ENCODE results near the gene PRRX2. TPM values are rescaled to one million over a fixed set of nuclear protein-coding genes. Genes with fewer than 3 reads are reported as not detected.

The PRRX2 gene
- total and polyA plus RNA-seq, 2 of the 4 experiments (the other 2 are of a cell fraction), result 12.7 to 35.5 TPM

DNA sequence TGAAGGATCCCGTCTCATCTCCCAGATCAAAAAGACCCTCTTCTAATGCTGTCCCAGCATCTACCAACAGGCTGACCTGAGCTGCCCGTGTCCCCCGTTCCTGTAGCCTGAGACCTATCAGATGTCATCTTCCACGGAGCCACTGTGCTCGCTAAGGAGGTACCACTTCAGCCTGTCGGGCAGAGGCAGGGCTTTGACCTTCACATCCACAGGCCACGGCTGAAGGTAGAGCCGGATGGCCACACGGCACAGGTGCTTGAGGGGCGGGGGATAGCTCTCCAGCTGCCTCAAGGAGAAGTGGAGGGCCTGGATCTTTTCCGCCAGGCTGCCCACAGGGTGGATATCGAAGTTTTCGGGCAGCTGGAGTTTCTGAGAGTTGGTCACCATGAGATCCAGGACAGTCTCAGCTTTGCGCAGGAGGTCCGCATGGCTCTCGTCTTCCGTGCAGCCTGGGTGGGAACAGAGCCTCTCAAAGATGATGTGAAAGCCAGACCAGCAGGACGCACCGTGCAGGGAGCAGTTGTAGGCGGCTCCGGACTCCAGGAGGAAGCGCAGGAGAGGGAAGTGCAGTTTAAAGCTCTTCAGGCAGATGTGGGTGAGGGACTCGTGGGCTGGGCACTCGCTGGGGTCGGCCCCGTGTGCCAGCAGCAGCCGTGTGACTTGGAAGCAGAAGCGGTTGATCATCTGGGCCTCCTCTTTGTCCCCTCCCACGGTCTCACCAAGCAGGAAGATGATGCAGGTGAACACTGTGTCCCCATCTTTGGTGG is 27.6 kb upstream of the PRRX2 start:
- CTCF ChIA-PET, result interaction anchor here (0.8 kb wide), 1 partner anchor 15 kb away, joined by 3 read pairs; no protein-coding TSS in a partner anchor
- Histone ChIP-seq H2BK5ac (ENCODE audit: low read depth, low read length, poor library complexity, severe bottlenecking) (no peak overlapping the region), H3K27ac (ENCODE audit: insufficient read depth, low read length) (no peak overlapping the region), H3K4me2 (ENCODE audit: low read depth, low read length) (no peak overlapping the region), H3K4me3 (ENCODE audit: insufficient read depth, low read depth, low read length) (no peak overlapping the region), H4K8ac (ENCODE audit: low read depth in 2 of 2, low read length in 2 of 2) (no peak overlapping the region), H4K20me1 (ENCODE audit: insufficient read depth, low read length) (peaks cover 82% of the 10 kb centered on the region), H3K14ac (replicated peaks; ENCODE audit: low read depth, low read length) (no peak overlapping the region), H4K91ac (ENCODE audit: insufficient read depth, low read depth, low read length) (no peak overlapping the region), H2AK5ac (ENCODE audit: low read depth, low read length) (no peak overlapping the region), H2BK20ac (ENCODE audit: low read depth, low read length) (no peak overlapping the region), H3K56ac (ENCODE audit: extremely low read depth, insufficient read depth, low read length) (no peak overlapping the region), H3K18ac (ENCODE audit: low read depth, low read length) (no peak overlapping the region), H3K23ac (ENCODE audit: low read depth, low read length) (no peak overlapping the region), H2BK120ac (ENCODE audit: low read depth, low read length) (no peak overlapping the region), H2BK15ac (ENCODE audit: low read depth, low read length) (no peak overlapping the region), H3K79me1 (ENCODE audit: low read depth in 1 of 2, low read length in 2 of 2) (peaks cover 14 to 84% of the 10 kb centered on the region in 2 experiments), H4K5ac (ENCODE audit: low read depth, low read length) (no peak overlapping the region), H3K36me3 (ENCODE audit: control insufficient read depth, insufficient read depth, low read length) (peaks cover 57% of the 10 kb centered on the region), H3K27me3 (ENCODE audit: control insufficient read depth, insufficient read depth, low read length) (no peaks in the 10 kb centered on the region), H3K4ac (ENCODE audit: low read depth, low read length) (no peak overlapping the region), H3K9me3 (ENCODE audit: control insufficient read depth, insufficient read depth, low read length) (no peaks in the 10 kb centered on the region), H3K9me1 (ENCODE audit: insufficient read depth, low read length) (0 out of 2 replicates have a peak, but pooled peaks cover under 1% of the 10 kb centered on the region), H3K9ac (ENCODE audit: low read depth, low read length) (no peak overlapping the region), H3K4me1 (ENCODE audit: control insufficient read depth, insufficient read depth, low read length) (peaks cover 15% of the 10 kb centered on the region), H2AK9ac (replicated peaks; ENCODE audit: low read depth, low read length, poor library complexity) (peak overlapping the region; percentile 62), H2AFZ (replicated peaks; ENCODE audit: low read length, poor library complexity) (peak overlapping the region; percentile 51)
- in situ Hi-C loops (cut with MboI; ENCODE audit: low sequenced_read_pairs), result no loop called here
- dilution Hi-C loops (cut with HindIII; ENCODE audit: low sequenced_read_pairs, unreplicated experiment), result no loop called here
- intact Hi-C loops (cut with micrococcal nuclease), result no loop called here
- no peak for TF ChIP-seq RFX5 (IDR thresholded peaks at IDR 0.05; ENCODE audit: low read depth, low read length)
- no peak for TF ChIP-seq MXI1 (IDR thresholded peaks at IDR 0.05; ENCODE audit: borderline replicate concordance, low read depth, low read length)
- no peak for DNase-seq
- POLR2A ChIA-PET (ENCODE audit: unreplicated experiment), result no interaction called here
- no peak for ATAC-seq (ENCODE audit: low read depth)
- WGBS, 2 experiments (ENCODE audit: extremely low coverage in 2 of 2, insufficient read length in 1 of 2), result 88% methylated on average over 17 of the region's 29 CpGs; no CpG with 5 or more reads in 1 of the 2 experiments
- BruUV-seq (replicated peaks), result TSS peak; percentile 22

Measured in IMR-90 (cell line).